Measurements from ENCODE around the gene SH2B3. TPM values are rescaled to one million over a fixed set of nuclear protein-coding genes. Genes with fewer than 3 reads are reported as not detected.

SH2B3 gene
- total and polyA plus RNA-seq, 2 donors (not counting 3 experiments of a cell fraction or from before 2014, with no cell fraction given), result 63.1 to 97.9 TPM

GRCh38 chr12:111471236-111471635, 65.5 kb downstream of the SH2B3 start:
- TF ChIP-seq CTCF (IDR thresholded peaks at IDR 0.05; ENCODE audit: extremely low read depth in 1 of 2, insufficient read depth in 1 of 2, low read depth in 1 of 2, low read length in 2 of 2), result no peak
- TF ChIP-seq POLR2AphosphoS5 (IDR thresholded peaks at IDR 0.05; ENCODE audit: insufficient read depth, low read depth, low read length), result no peak
- no peak for TF ChIP-seq JUN (IDR thresholded peaks at IDR 0.05; ENCODE audit: borderline replicate concordance, insufficient read depth, insufficient read length, low read depth)
- no peak for TF ChIP-seq MAX (IDR thresholded peaks at IDR 0.05; ENCODE audit: insufficient read depth, insufficient read length)
- no peak for TF ChIP-seq FOS (IDR thresholded peaks at IDR 0.05; ENCODE audit: borderline replicate concordance, insufficient read depth, low read length)
- TF ChIP-seq EZH2 (IDR thresholded peaks at IDR 0.05; ENCODE audit: borderline replicate concordance, low read depth, low read length, severe bottlenecking), result no peak
- no peak for TF ChIP-seq MYC (IDR thresholded peaks at IDR 0.05; ENCODE audit: low read depth, low read length)
- no peak for TF ChIP-seq GATA2 (IDR thresholded peaks at IDR 0.05; ENCODE audit: insufficient read depth, insufficient read length, low read depth, low read length)
- no peak for TF ChIP-seq POLR2A (IDR thresholded peaks at IDR 0.05; ENCODE audit: low read depth, low read length)
- intact Hi-C loops (cut with micrococcal nuclease) (no loop called here), dilution Hi-C loops (cut with MboI; ENCODE audit: extremely low pct_ligation_motif_present, low sequenced_read_pairs) (no loop called here)
- Histone ChIP-seq H3K27ac (ENCODE audit: insufficient read depth, low read depth, low read length) (no peak overlapping the region), H3K79me2 (ENCODE audit: control insufficient read depth, insufficient read depth, low read length) (no peaks in the 10 kb centered on the region), H4K20me1 (replicated peaks; ENCODE audit: control insufficient read depth, extremely low read depth, insufficient read depth, low read length) (no peaks in the 10 kb centered on the region), H3K27me3 (ENCODE audit: control insufficient read depth in 2 of 2, insufficient read depth in 2 of 2, low read length in 2 of 2) (no peaks in the 10 kb centered on the region), H2AFZ (ENCODE audit: low read depth, low read length) (no peak overlapping the region), H3K4me1 (ENCODE audit: control insufficient read depth, extremely low read depth, insufficient read depth, low read length) (peaks cover 3% of the 10 kb centered on the region), H3K36me3 (ENCODE audit: control insufficient read depth in 2 of 2, extremely low read depth in 1 of 2, insufficient read depth in 2 of 2, low read length in 2 of 2) (peaks cover 4 to 17% of the 10 kb centered on the region in 2 experiments), H3K9me3 (replicated peaks; ENCODE audit: control insufficient read depth, insufficient read depth, low read length) (no peaks in the 10 kb centered on the region), H3K4me2 (ENCODE audit: insufficient read depth, low read length) (no peak overlapping the region), H3K4me3 (replicated peaks in 1 of 3; ENCODE audit: insufficient read depth in 1 of 3, low read depth in 1 of 3, low read length in 3 of 3) (no peak overlapping the region), H3K9me1 (replicated peaks; ENCODE audit: control insufficient read depth, extremely low read depth, insufficient read depth, low read length) (no peaks in the 10 kb centered on the region), H3K9ac (replicated peaks; ENCODE audit: extremely low read depth, insufficient read depth, low read length) (no peak overlapping the region)
- DNase-seq (ENCODE audit: low read depth, low spot score) (no peak), FAIRE-seq (no peak)
- CTCF ChIA-PET, result interaction anchor here (1.4 to 2.3 kb wide), 4 partner anchors 9 to 74 kb away, joined by 3 to 15 read pairs (median 6); no protein-coding TSS in a partner anchor
- no TSS peak for BruUV-seq (replicated peaks)
- POLR2A ChIA-PET, result no interaction called here

Measured in endothelial cell of umbilical vein (primary cell).